Body of pancreas (tissue), 4 donors: ENCODE results near the gene ERCC4. TPM values are rescaled to one million over a fixed set of nuclear protein-coding genes. Genes with fewer than 3 reads are reported as not detected.
"Not testable (repeated sequence)": the region's sequence is repeated elsewhere in the genome, so short reads cannot be mapped to it uniquely, and the experiment has no call there.

ENCODE experiments used
- ATAC-seq: fragments of 150-250 bp; one replicate; pipeline ENCODE4 v1.9.1; 2016
- DNase-seq, 4 donors: peaks; one replicate each; pipeline ENCODE4 v3.0.0-alpha.2; 2019
- H3K27ac ChIP-seq, 4 donors: fragments of 200-600 bp; sonication (generic); 1 replicate in 3 of 4; 2 replicates in 1 of 4; pipeline versions ENCODE4 v1.5.1 to v1.6.1; 2016 to 2019; ENCODE audit warnings: mild to moderate bottlenecking in 1 of 4, mixed read lengths in 1 of 4, moderate library complexity in 1 of 4
- H3K27me3 ChIP-seq, 2 donors: fragments of 200-600 bp; sonication (generic); one replicate each; pipeline ENCODE4 v1.6.0; 2016; ENCODE audit warnings: mild to moderate bottlenecking in 1 of 2
- H3K36me3 ChIP-seq, 2 donors: fragments of 200-600 bp; sonication (generic); replicated peaks in 1 of 2; 2 replicates each; pipeline ENCODE4 v1.5.1; 2016; ENCODE audit warnings: low read depth in 2 of 2; ENCODE audit not compliant: insufficient read depth in 1 of 2
- H3K4me1 ChIP-seq: fragments of 200-600 bp; sonication (generic); one replicate; pipeline ENCODE4 v1.6.0; 2016
- H3K4me3 ChIP-seq, 2 donors: fragments of 200-600 bp; sonication (generic); 1 replicate in 1 of 2; 2 replicates in 1 of 2; pipeline ENCODE4 v1.5.1; 2016 to 2019
- H3K9me3 ChIP-seq, 3 donors: fragments of 200-600 bp; sonication (generic); 1 replicate in 2 of 3; 2 replicates in 1 of 3; pipeline ENCODE4 v1.5.1; 2016
- POLR2A ChIP-seq, 3 donors: fragments of 450-650 bp; IDR thresholded peaks; one replicate each; pipeline ENCODE4 v1.6.1; 2016; ENCODE audit warnings: antibody characterized with exemption in 3 of 3, mild to moderate bottlenecking in 2 of 3
- WGBS, 2 donors: methylation state at CpG; one replicate each; pipeline ENCODE4 v1.1.5; 2017; 5-methylcytosine and 5-hydroxymethylcytosine counted together
- intact Hi-C: fragments of 100-400 bp; cut with DNase I; formaldehyde crosslinking; loops from one replicate; pipeline ENCODE4 v1.15.1; 2023
- total RNA-seq, 2 donors: library from RNA; depleted of rRNA; stranded (reverse); fragments of >200 nt; gene quantifications; one replicate each; pipeline ENCODE4 v1.1.0, GENCODE V29; 2016
- TF ChIP-seq, protein P1 (sequence below), 7 experiments: fragments of 450-650 bp in 4 of 7; fragments of 200-600 bp in 3 of 7; sonication (generic) in 3 of 7; IDR thresholded peaks; one replicate each; pipeline ENCODE4 v1.5.1; 2016 to 2019; ENCODE audit warnings: antibody characterized with exemption in 7 of 7

The ERCC4 gene
- total RNA-seq, 2 donors from 2014 or later: 9.2 to 9.9 TPM

GRCh38 chr16:13883881-13884280 is 36.1 kb upstream of the ERCC4 start:
- ATAC-seq: no peak
- Histone ChIP-seq H3K4me3 (no peak overlapping the region), H3K4me1 (no peaks in the 10 kb centered on the region), H3K36me3 (no peaks in the 10 kb centered on the region), H3K27ac (no peak overlapping the region), H3K9me3 (peaks cover 0 to 8% (median 0%) of the 10 kb centered on the region in 3 donors), H3K27me3 (no peaks in the 10 kb centered on the region)
- no peak for DNase-seq
- 53 to 77% methylated on average over 3 of the region's 3 CpGs for WGBS, 2 donors
- TF ChIP-seq, protein P1, sequence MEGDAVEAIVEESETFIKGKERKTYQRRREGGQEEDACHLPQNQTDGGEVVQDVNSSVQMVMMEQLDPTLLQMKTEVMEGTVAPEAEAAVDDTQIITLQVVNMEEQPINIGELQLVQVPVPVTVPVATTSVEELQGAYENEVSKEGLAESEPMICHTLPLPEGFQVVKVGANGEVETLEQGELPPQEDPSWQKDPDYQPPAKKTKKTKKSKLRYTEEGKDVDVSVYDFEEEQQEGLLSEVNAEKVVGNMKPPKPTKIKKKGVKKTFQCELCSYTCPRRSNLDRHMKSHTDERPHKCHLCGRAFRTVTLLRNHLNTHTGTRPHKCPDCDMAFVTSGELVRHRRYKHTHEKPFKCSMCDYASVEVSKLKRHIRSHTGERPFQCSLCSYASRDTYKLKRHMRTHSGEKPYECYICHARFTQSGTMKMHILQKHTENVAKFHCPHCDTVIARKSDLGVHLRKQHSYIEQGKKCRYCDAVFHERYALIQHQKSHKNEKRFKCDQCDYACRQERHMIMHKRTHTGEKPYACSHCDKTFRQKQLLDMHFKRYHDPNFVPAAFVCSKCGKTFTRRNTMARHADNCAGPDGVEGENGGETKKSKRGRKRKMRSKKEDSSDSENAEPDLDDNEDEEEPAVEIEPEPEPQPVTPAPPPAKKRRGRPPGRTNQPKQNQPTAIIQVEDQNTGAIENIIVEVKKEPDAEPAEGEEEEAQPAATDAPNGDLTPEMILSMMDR (IDR thresholded peaks at IDR 0.05): no peak
- TF ChIP-seq POLR2A (IDR thresholded peaks at IDR 0.05): no peak
- intact Hi-C loops: no loop called here

DNA sequence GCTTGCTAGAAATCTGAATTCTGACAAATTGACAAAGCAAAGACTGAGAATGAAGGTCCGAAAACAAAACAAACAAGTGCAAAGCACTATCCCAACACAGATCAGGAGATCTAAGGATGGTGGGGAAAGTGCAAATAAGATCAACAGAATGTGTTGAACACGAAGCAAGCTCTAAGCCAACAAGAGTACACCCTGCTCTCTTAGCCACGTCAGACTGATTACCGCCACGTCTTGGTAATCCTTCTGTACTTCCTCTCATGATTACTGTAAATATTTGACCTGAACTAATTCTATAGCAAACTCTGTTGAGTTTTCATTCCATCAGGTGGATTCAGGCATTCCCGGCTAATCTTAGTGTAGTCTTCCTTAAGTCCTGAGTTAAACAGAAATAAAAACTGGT is 34.3 kb upstream of the ERCC4 start:
- Histone ChIP-seq H3K36me3 (no peaks in the 10 kb centered on the region), H3K27ac (no peak overlapping the region), H3K4me1 (no peaks in the 10 kb centered on the region), H3K4me3 (no peak overlapping the region), H3K9me3 (peaks cover 0 to 8% (median 0%) of the 10 kb centered on the region in 3 donors), H3K27me3 (no peaks in the 10 kb centered on the region)
- intact Hi-C loops: no loop called here
- TF ChIP-seq, protein P1 (IDR thresholded peaks at IDR 0.05): no peak
- DNase-seq (no peak), ATAC-seq (no peak)
- WGBS, 2 donors: 19 to 23% methylated on average over 6 of the region's 6 CpGs

GRCh38 chr16:13886608-13887007 is 33.3 kb upstream of the ERCC4 start:
- intact Hi-C loops: no loop called here
- TF ChIP-seq POLR2A (IDR thresholded peaks at IDR 0.05): no peak
- TF ChIP-seq, protein P1 (IDR thresholded peaks at IDR 0.05): no peak
- peaks cover 0 to 8% (median 0%) of the 10 kb centered on the region in 3 donors for H3K9me3 ChIP-seq
- 59 to 60% methylated on average over 5 of the region's 5 CpGs for WGBS, 2 donors
- no peak overlapping the region for H3K4me3 ChIP-seq
- ATAC-seq (no peak), DNase-seq (no peak)
- no peaks in the 10 kb centered on the region for H3K36me3 ChIP-seq
- H3K4me1 ChIP-seq: no peaks in the 10 kb centered on the region
- H3K27me3 ChIP-seq: no peaks in the 10 kb centered on the region
- H3K27ac ChIP-seq: no peak overlapping the region

- H3K27ac ChIP-seq, ATAC-seq, H3K4me3 ChIP-seq, H3K27me3 ChIP-seq, DNase-seq, H3K4me1 ChIP-seq, H3K9me3 ChIP-seq, H3K36me3 ChIP-seq, intact Hi-C loops: not testable (repeated sequence)
- WGBS, 2 donors: 79 to 82% methylated on average over 9 to 21 of the region's 22 CpGs
Measured at GRCh38 chr16:13889323-13889722, 30.6 kb upstream of the ERCC4 start.

GRCh38 chr16:13892301-13892700 is 27.7 kb upstream of the ERCC4 start:
- H3K27me3 ChIP-seq: no peaks in the 10 kb centered on the region
- intact Hi-C loops: no loop called here
- no peaks in the 10 kb centered on the region for H3K4me1 ChIP-seq
- H3K9me3 ChIP-seq: peaks cover 0 to 4% (median 0%) of the 10 kb centered on the region in 3 donors
- no peak overlapping the region for H3K4me3 ChIP-seq
- TF ChIP-seq POLR2A (IDR thresholded peaks at IDR 0.05): no peak
- TF ChIP-seq, protein P1 (IDR thresholded peaks at IDR 0.05): no peak
- no peak overlapping the region for H3K27ac ChIP-seq
- DNase-seq (no peak), ATAC-seq (no peak)
- 42 to 56% methylated on average over 3 to 4 of the region's 4 CpGs for WGBS, 2 donors
- H3K36me3 ChIP-seq: no peaks in the 10 kb centered on the region
